HUDEP-2 (cell line): ENCODE data around the gene OR52D1.

Experiments used
- DNase-seq, 76 experiments: peaks; one replicate each; lab custom pipeline; 2025; ENCODE audit not compliant: unreplicated experiment in 76 of 76; lab: John Stamatoyannopoulos, UW

The OR52D1 gene

DNA sequence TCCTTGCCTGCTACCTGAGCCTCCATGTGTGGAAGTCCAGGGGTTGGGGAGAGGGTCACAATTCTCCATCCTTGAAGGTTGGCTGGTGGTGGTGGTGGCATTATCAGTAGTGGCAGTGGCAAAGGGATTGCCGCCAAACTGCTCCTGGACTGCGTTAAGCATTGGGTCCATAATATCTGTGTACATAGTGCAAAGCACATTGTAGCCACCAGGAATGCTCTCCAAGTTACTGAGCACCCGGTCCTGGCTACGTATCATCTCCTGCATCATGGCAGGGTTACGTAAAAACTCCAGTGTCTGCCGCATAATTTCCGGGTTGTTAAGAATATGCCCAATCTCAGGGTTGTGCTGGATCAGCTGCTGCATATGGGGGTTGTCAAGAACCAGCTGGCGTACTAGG is 20.1 kb downstream of the OR52D1 start:
- no peak for DNase-seq

GRCh38 chr11:5509803-5510202 is 21.3 kb downstream of the OR52D1 start, which contains the start of gene UBQLN3:
TSS of gene UBQLN3 (minus strand) at chr11:5509957. CDS start at chr11:5509558, 399 bp downstream.
- DNase-seq: no peak

DNA sequence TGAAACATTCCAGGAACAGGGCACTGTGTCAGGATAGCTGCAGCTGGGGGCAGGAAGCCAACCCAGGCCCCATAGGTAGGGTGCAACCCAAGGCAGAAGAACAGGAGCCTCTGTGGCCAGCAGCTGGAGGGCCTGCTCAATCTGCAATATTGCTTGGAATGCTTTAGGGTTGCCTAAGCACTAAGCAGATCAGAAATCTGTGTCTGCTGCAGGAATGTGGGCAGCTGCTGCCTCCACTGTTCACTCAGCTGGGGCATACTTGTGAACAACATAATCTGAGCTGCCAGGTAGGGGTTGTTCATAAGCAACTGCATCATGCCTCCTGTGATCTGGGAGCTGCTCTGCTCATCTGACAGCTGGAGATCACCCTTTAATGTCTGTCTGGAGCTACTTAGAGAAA is 26.4 kb downstream of the OR52D1 start:
- no peak for DNase-seq

- DNase-seq: no peak
These were observed 28.1 kb downstream of the OR52D1 start, which contains the start of gene UBQLNL for GRCh38 chr11:5516599-5516998. TSS of gene UBQLNL (minus strand) at chr11:5516699. CDS start at chr11:5516441, 258 bp downstream.

DNA sequence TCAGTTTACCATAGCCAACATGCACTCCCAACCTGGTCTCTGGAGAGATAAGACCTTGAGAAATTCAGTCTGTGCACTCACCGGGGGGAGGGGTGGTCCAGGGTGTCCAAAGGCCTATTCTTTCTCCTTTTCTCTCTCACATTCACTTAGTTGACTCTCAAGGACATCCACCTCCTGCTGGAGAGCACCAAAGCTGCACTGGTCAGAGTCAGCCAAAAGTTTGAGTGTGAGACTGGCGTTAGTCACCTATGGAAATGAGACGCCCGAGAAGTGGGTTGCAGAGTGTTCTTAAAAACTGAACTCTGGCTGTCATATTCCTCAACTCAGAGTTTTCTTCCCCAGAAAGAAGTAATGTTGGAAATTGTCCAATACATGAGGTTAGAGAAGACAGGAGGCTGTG is 33.1 kb downstream of the OR52D1 start:
- no peak for DNase-seq

- no peak for DNase-seq
These were observed 33.8 kb downstream of the OR52D1 start for GRCh38 chr11:5522308-5522707.

GRCh38 chr11:5524756-5525155 is 36.3 kb downstream of the OR52D1 start:
- DNase-seq: no peak

GRCh38 chr11:5527716-5528115 is 39.2 kb downstream of the OR52D1 start:
- no peak for DNase-seq

DNA sequence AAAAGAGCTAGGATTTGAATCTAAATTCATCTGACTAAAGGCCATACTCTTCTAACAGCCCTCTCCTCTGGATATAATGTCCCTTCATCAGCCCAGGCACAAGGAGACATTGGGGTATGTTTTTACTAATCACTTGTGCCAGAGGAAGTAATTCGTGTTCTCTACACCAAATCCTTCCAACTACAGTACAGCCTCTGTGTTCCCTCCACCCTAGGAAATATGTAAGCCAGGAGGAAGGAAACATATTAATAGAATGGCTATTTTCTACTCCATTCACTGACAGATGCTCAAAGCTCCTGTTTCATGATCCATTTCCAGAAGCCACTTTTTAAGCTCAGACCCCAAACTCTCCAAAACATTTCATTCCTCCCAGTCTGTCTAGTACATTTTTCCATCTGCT is 40.0 kb downstream of the OR52D1 start:
- no peak for DNase-seq

DNA sequence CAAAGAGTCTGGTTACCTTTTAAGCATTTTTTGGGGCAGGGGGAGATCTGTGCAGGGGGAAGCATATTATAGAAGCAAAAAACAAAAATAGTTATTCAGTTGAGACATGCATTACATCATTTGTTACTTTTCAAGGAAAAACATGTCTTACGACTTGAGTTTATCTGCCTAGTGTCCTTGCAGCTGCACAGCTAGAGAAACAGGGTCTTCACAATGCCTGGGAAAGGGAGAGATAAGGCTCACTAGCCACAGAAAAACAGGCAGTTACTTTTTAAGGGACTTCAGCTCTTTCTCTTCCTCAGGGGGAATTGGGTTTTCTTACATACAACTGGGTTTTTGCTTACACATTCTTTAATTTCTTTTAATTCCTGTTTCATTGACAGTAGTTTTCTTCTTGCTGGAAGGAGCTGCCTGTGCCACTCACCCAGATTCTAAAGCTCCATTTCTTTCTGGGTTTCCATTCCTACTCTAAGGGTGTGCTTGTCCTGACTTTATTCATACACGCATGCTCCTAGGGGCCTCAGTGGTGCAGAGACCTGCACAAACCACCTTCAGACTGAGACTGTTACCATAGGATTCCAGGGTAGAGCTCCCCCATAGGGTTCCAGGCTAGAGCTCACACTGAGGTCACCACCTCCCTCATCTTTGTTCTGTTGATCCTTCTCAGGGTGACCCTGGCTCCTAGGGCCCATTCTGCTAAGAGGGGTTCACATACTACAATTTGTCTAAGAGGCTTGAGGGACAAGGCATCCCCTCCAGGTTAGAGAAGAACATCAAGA is 42.8 kb downstream of the OR52D1 start:
- DNase-seq: no peak

GRCh38 chr11:5534046-5534445 is 45.6 kb downstream of the OR52D1 start:
- DNase-seq: no peak

GRCh38 chr11:5536482-5536881 is 48.0 kb downstream of the OR52D1 start:
- no peak for DNase-seq
